HG02759 (cell line): ENCODE measurements around the gene PERCC1.
"Not testable (repeated sequence)": the region's sequence is repeated elsewhere in the genome, so short reads cannot be mapped to it uniquely, and the experiment has no call there.

Experiments
- ATAC-seq: cut with Tn5 transposase; IDR thresholded peaks from one replicate; pipeline ENCODE4 v1.9.1; 2021; ENCODE audit warnings: mild to moderate bottlenecking, moderate library complexity; ENCODE audit not compliant: unreplicated experiment

PERCC1 gene

GRCh38 chr16:1433263-1433560 is 2.3 kb downstream of the PERCC1 start:
- no peak for ATAC-seq

GRCh38 chr16:1433756-1434155 is 2.9 kb downstream of the PERCC1 start:
- ATAC-seq, result no peak

GRCh38 chr16:1434644-1435592 is 4.0 kb downstream of the PERCC1 start:
- no peak for ATAC-seq

GRCh38 chr16:1435921-1436697 is 5.2 kb downstream of the PERCC1 start:
- ATAC-seq, result no peak

- no peak for ATAC-seq
These were observed 6.0 kb downstream of the PERCC1 start for GRCh38 chr16:1436731-1437355.

GRCh38 chr16:1437606-1438005 is 6.7 kb downstream of the PERCC1 start:
- ATAC-seq, result no peak

- no peak for ATAC-seq
These were observed 7.6 kb downstream of the PERCC1 start for GRCh38 chr16:1438229-1439057.

GRCh38 chr16:1439058-1439698 is 8.3 kb downstream of the PERCC1 start:
- no peak for ATAC-seq

GRCh38 chr16:1439699-1440074 is 8.8 kb downstream of the PERCC1 start:
- not testable (repeated sequence) for ATAC-seq

- ATAC-seq, result no peak
These were observed 10.5 kb downstream of the PERCC1 start for GRCh38 chr16:1441391-1441829.

GRCh38 chr16:1442697-1443096 is 11.8 kb downstream of the PERCC1 start:
- no peak for ATAC-seq

- ATAC-seq, result no peak
These were observed 12.6 kb downstream of the PERCC1 start for GRCh38 chr16:1443403-1443973.

- ATAC-seq, result no peak
These were observed 13.3 kb downstream of the PERCC1 start, which contains the start of gene CCDC154 for GRCh38 chr16:1443980-1444729. CCDC154 (minus strand) TSS chr16:1444556; CDS start chr16:1444322, 234 bp downstream.

- no peak for ATAC-seq
These were observed 14.0 kb downstream of the PERCC1 start for GRCh38 chr16:1444730-1445517.

- no peak for ATAC-seq
These were observed 14.8 kb downstream of the PERCC1 start for GRCh38 chr16:1445518-1446203.

GRCh38 chr16:1446296-1447080 is 15.6 kb downstream of the PERCC1 start:
- ATAC-seq, result no peak

- ATAC-seq, result no peak
These were observed 17.1 kb downstream of the PERCC1 start for GRCh38 chr16:1447965-1448364.
